Measurements from ENCODE around the gene DLX6.

Gene DLX6

DNA sequence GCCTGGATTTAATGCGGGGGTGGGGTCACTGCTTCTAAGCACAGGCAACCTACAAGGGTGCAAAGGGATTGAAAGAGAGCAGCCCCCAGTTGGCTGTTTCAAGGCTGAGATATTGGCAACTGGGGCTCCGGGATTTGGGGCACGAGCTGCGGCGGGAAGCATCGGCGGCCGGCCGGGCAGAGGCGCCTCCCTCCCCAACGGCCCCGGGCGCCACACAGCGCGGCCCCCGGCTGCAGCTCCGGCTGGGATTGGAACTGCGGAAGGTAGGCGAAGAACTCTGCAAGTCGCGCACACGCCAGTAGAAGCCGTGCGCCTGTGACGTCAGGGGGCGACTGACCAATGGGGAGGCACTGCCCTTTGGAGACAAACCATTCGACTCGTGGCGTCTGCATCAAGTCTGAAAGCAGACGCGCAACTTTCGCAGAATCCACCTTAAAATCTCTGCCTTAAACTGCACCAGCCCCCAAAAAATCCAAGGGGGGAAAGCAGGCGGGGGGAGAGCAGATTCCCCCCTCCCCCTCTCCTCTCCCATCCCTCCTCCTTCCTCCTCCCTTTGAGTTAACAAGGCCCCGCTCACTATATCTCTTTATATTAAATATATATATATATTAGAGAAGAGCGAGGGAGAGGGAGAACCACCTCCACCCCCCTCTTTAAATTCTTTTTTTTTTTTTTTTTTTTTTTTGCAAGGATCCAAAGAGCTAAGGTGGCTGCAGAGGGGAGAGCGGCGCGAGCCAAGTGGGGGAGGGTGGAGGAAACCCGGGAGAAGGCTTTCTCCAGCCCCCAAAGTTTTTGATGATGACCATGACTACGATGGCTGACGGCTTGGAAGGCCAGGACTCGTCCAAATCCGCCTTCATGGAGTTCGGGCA, at the start of gene DLX6:
Gene DLX6, plus strand, starts transcription at position 371 of the 872 bp plus-strand sequence. Its CDS starts 425 bp downstream, at position 796.
- DNase-seq (ENCODE audit: low read depth in 3 of 3, low spot score in 1 of 3): no peak

DNA sequence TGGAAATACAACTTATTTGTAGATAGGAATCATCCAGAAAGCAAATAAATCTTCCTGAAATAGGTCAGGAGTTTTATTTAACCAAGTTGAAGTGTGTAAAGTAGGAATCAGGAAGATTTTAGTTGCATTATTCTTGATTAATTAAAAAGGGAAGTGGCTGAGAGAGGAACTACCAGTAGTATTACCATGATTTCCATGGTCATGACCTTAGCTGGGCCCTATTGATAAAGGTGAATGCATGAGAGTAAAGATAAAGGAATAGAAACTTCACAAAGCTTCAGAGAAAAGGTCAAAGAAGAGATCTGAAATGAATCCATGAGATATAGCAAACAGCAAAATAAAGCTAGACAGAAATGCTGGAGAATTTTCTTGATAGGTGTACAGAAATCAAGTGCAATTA, 46.2 kb upstream of the DLX6 start:
- no peak for DNase-seq (ENCODE audit: low read depth in 3 of 3, low spot score in 1 of 3)

DNA sequence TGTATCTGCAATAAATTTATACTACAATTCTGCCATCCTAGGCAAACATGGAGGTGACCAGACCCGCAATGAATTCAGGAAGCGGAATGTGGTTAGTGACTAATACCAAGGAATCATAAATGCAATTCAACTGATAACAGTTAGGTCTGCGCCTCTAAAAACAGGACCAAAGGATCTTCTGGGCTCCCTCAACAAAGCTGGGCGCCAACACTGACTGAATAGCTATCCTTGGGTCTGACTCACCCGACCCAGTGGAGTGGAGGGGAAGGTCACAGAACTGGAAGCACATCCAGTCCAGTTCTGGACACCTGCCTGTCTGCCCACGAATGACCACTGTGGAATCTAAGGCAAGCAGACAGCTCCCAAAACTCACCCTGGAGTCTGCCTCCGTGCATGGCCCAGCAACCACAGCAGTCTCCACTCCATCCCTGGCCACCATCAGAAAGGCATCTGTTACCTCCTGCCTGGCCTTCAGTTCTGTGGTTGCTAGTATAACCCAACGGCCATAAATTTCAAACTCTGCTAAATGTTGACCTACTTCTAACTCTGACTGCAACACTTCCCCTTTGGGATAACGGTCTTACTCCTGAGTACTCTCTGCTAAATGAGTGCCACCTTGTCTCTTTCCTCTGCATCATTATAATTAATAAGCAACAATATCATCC, 43.0 kb upstream of the DLX6 start:
- no peak for DNase-seq (ENCODE audit: low read depth in 3 of 3, low spot score in 1 of 3)

DNA sequence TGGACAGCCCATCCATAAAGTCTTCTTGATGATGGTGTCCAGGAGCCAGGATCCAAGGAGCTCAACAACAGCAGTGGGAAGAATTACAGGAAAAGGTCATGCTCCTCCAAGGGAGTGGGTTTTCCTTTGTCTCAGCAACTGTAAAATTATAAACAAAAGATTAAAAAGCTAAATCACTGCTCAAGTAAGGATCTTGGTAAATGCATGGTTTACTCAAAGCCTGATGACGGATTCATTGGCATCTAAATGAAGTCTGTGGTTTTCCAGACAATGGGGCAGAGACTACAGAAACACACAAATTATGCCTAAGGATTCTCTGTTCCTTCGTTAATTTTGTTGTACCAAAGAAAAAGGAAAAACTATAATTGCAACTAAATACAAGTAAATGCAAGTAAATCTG, 36.4 kb upstream of the DLX6 start:
- no peak for DNase-seq (ENCODE audit: low read depth in 3 of 3, low spot score in 1 of 3)

DNA sequence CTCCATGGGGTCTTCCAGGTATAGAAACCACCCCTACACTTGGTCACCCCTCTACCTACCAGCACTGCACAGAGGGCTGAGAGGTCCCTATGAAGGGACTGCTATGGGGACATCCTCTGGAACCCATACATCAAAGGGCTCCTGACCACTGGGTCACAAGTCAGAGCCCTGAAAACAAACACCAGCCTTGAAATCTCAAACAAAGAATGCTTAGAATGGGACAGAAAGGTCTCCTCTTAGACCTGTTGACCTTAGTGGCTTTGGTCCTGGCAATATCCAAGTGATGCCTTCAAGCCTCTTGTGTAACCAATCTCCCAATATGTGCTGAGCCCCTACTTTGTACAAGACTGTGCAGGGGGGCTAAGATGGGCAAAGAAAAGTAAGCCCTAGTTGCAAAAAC, 34.6 kb upstream of the DLX6 start:
- DNase-seq (ENCODE audit: low read depth in 3 of 3, low spot score in 1 of 3): no peak

DNA sequence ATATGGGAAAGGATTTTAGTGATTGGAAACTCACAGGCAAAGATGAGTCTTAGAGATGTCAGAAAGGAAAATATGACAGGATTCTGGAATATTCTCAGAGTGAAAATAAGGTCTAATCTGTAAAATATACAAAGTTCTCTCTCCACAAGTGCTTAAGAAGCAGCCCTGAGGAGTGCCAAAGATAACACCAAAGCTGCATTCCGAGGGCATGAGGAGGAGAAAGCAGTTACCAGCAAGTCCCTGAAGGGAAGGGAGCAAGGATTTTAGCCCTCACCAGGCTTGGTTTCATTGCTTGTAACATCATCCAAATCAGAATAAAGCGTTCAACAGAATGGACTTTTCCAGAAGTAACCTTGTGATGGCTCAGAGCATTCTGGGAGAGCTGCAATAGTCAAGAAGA, 31.4 kb upstream of the DLX6 start:
- no peak for DNase-seq (ENCODE audit: low read depth in 3 of 3, low spot score in 1 of 3)

DNA sequence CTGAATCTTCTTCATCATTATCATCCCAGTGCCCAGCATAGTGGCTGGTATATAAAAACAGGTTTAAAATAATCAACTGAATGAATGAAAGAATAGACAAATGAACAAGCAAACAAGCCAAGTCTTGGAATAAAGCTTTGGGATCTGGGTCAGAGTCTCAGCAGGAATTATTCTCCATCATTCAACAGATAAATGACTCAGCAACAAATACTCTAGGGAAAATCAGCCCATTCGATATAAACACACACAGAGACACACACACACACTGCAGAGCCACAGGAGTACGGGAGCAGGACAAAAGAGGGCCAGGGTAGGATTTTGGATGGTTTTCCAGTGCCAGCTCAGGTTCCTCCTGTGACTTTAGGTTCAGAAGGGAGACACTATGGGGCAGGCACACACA, 29.2 kb upstream of the DLX6 start:
- DNase-seq (ENCODE audit: low read depth in 3 of 3, low spot score in 1 of 3): no peak

DNA sequence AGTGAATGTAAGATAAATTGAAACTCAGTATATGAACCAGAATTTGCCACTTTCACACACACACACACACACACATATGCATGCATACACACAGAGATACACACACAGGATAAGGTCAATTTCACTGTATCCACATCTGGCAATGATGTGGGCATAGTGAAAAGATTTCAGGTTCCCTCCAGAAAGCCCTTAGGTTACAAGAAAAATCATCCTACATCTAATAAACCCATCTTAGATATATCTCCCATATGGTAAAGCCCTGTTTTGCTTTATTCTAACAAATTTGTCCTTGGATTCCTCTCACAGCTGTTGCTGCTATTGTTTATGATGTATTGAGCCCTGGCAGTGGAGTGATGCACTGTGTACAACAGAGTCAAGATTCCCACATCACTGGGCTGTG, 27.9 kb upstream of the DLX6 start:
- DNase-seq (ENCODE audit: low read depth in 3 of 3, low spot score in 1 of 3): no peak

DNA sequence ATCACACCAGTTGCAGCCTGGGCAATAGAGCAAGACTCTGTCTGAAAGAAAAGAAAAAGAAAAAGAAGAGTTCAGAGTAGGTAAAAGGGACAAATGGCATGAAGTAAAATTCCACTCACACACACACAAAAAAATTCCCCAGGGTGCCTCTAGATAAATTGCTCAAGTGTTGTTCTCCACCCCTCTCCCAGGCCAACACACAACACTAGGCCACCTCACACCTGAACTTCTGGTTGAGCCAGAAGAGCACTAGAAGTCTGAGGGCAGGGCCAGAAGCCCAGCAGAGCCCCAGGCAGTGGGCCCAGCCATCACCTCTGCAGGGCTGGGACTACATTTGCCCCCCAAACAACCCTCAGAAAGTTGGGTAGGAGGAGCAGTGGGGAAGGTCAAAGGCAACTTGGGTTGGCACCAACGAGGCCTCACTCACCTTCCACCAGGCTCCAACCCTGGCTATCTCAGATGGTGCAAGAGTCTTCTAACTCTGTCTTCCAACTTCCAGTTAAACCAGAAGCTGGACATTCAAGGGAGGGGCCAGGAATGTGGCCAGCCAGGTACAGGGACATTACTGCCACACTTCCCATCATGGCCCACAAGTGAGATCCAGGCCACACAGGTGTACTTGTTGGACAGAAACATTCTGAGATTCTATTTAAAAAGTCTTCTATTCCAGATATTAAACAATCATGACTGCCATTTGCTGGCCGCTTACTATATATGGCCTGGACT, 25.6 kb upstream of the DLX6 start:
- DNase-seq (ENCODE audit: low read depth in 3 of 3, low spot score in 1 of 3): no peak

DNA sequence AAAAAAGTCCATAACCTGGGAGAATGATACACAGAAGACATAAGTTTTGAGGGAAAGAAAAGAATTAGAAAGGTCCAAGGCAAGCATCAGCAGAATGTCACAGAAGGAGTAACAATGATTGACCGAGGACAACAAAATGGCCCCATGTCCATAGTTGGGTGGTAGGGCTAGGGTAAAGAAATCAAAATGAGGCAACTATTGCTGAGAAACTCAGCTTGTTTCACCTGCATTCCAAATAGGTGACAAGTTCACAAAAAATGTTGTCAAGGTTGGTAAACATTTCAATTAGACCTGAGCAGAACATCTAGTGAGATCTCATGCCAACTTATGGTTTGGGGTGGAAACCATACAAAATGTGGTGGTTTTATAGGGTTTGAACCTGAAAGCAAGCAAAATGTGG, 22.8 kb upstream of the DLX6 start:
- DNase-seq (ENCODE audit: low read depth in 3 of 3, low spot score in 1 of 3): no peak

DNA sequence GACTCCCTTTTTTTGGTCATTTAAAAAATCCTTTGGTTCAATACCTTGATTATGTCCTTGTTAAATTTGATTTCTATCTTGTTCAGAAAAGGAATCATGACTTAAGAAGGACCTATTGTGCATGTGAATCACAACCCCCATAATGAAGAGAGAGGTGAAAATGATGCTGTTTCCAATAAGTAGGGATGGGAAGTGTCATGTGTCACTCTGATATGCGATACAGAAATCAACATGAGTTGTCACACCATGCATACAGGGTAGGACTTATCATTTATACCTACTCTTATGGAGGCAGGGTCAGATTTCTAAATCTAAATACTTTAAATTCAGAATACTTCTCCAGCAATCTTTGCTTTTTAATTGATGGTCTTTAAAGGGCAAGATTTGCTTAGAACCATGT, 19.4 kb upstream of the DLX6 start:
- no peak for DNase-seq (ENCODE audit: low read depth in 3 of 3, low spot score in 1 of 3)

DNA sequence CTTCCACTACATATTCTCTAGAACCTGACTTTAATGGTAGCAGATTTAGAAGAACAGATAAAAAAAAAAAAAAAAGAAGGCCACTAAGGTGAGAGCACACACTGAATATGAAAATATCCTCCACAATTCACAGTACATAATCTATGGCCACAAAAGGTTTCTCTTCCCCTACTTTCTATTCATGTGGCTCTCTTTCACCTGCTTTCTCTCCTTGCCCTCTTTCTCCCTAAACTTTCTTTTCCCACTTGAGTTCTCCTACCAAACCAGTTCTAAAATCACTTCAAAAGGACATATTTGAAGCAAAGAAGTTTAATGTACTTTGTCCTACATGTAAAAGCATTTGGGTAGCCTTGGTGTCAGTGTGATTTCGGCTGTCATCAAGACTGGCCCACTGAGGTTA, 18.5 kb upstream of the DLX6 start:
- no peak for DNase-seq (ENCODE audit: low read depth in 3 of 3, low spot score in 1 of 3)

DNA sequence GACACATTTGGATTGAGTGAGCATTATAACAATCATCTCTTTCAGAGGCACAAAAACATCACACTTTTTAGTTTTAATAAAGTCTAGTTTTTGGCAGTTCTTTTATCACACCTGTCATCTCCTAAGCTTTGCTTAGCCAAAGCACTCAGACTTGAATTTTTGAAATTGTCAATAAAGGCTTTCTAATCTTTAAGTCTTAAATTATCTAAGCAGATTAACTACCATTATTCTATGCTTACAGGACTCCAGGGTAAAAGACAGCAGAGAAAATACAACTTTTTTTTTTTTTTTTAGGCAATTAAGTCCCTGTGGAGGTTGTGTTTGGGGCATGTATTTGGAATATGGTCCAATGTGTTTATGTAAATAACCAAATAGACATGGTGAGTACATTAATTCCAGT, 17.6 kb upstream of the DLX6 start:
- no peak for DNase-seq (ENCODE audit: low read depth in 3 of 3, low spot score in 1 of 3)

DNA sequence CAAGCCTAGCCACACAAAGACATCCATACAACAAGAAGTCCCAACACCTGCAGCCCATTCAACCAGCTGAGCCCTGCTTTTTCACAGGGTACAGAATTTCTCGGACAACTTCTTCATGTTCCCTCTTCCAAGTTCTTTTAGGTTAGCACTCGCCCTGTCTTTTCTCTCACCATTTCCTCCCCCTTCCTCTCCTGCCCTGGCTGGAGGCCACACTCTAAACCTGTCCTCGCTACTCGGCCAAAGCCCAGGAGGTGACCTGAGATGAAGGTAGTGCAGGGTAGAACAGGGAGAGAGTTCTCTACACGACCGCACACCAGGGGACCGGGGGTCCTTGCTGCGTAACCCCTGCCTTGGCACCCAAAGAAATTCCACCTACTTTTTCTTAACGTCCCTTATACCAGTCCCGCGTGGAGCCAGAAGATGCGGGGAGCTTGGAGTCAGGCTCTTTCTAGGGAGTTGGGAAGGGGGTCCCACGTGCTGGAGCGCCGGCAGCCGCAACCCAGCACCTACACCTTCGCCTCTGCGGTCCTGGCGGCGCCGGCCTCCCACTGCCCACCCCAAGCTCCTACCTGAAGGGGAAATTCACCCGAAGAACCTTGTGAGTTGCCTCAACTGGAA, 16.0 kb upstream of the DLX6 start:
- DNase-seq (ENCODE audit: low read depth in 3 of 3, low spot score in 1 of 3): no peak

DNA sequence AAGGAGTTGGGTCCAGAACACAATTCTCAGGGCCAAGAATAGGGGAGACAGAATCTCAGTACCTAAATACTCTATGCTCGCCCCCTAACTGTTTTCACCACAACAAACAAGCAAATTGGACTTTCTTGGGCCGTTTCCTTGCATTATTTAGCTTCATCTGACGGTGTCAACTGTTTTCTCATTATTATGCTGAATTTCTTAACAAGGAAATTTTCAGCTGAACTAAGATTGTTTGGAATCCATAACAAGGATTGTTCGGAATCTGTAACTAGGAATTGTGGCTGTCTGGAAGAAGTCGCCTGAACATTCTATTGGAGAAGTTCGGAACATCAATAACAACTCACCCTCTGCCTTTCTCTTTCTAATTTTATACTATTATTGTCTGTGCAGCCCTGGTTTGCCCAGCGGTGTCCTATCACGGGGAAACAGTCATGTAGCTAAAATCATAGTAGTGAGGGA, 15.5 kb upstream of the DLX6 start:
- no peak for DNase-seq (ENCODE audit: low read depth in 3 of 3, low spot score in 1 of 3)

DNA sequence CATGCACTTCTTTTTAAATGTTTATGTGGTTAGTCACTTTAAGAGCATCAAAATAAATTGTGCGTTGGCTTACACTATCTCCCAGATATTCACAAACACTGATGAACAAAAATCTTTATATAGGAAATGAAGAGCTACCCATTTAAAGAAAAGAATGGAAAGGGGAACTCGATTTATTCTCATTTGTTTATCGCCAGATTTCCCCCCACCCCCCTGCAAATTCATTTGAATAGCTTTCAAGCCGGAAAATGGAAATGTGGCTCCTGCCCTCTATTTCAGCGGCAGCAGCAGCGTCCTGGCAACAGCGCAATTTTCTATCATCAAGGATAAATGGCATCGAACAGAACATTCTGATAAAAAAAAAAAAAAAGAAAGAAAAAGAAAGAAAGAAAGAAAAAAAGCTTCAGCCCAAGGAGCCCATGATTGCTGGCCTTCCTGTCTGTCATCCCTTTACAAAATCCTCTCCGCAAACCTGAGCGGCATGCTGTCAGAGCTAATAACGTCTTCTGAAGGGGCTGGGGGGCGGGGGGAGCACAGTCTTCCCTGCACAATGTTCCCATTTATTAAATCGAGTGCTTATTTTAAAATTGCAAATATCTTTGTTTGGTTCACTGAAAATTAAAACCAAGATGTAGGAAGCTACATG, 13.7 kb upstream of the DLX6 start:
- DNase-seq (ENCODE audit: low read depth in 3 of 3, low spot score in 1 of 3): no peak

DNA sequence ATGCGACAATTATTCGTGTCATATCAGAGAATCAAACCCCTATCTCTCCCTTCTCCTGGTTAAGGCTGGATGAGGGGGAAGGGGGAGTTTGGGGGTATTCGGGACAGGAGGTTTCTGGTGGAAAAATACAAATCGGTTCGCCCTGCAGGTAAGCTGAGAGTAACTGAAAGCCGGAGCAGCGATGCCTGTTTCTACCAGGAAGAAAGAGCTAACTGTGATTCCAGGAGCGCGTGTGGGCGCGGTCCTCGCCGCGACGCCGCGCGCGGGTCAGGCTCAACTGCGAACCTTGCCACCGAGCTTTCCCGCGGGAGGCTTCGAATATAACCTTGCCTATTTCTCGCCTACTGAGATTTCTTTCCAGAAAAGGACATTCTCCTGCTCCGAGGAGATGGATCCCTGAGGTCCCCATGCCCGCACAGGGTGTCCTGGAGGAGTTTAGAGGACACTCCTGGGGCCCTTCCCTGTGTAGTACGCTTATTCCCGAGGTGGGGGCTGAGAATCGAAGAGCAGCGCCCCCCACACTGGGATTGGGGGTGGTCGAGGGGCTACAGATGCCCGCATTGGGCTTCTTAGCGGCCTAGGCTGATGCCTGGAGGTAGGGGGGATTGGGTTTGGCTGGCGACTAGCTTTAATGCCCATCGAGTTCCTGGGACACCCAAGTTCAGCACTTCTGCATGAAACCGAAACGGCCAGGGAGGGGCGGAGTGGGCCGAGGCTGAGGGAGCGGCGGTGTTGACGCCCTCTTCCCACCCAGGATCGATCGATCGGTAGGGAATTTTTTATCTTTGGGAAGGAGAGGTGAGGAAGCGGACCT, 13.0 kb upstream of the DLX6 start:
- no peak for DNase-seq (ENCODE audit: low read depth in 3 of 3, low spot score in 1 of 3)

DNA sequence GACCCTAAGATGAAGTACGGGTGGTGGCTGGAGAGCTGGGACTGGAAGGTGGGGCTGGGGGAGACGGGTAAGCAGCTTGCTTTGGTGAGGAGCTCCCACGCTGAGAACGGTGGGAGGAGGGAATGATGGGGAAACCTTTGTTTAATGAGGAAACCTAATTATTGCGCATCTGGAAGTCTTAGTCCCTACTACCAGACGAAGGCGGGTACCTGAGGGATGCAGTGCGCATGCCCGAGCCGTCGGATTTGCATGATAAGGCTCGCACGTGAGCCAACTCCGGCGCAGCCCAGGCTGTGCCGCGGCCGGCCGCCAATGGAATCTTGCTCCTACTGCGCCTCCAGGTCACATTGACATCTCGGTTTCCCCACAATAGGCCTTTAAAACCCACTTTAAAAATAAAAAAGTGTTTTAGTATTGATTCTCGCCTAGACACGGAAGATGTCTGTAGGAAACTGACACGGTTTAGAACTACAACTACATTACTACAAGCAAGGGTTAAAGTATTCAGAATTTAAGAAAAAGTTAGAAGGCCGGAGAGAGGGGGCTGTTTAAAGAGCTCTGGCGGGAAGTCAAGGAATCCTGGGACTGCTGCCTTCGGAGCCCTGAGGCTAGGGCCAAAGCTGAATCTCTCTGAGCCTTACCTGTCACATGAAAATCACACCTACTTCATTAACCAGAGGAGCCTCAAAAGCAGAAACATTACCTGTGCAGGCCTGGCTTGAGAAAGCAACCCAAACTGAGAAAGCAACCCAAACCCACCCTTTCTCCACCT, 12.1 kb upstream of the DLX6 start:
- no peak for DNase-seq (ENCODE audit: low read depth in 3 of 3, low spot score in 1 of 3)

DNA sequence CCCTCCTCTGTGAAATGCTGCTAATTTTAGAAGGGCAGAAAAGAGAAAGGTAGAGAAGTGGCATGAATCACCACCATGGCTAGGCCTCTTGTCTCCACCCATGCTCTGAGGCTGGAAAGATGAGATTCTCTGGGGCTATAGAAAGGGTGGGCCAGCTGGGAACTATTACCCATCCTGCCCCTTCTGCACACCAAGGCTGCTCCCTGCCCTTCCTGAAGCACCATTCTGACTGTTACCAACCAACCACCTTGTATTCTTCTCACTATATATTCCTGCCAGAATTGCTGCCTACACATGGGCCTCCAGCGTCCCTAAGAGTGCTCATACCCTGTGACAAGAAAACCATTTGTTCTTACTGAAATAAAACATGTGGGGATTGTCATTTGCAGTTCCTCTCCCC, 11.4 kb upstream of the DLX6 start:
- DNase-seq (ENCODE audit: low read depth in 3 of 3, low spot score in 1 of 3): no peak

Data from stimulated activated CD4-positive, alpha-beta T cell treated with anti-CD3 and anti-CD28 coated beads, TNF-alpha, amount 100 ng/mL, for 1 hour (primary cell).